NT2/D1 (cell line): ENCODE results near the gene NISCH.

Experiments used
- SUZ12 ChIP-seq: IDR thresholded peaks from 2 replicates; pipeline ENCODE4 v1.6.1; 2011; ENCODE audit not compliant: insufficient read length, insufficient read depth; ENCODE audit errors: extremely low read depth
- YY1 ChIP-seq: IDR thresholded peaks from 2 replicates; pipeline ENCODE4 v1.6.1; 2011; ENCODE audit not compliant: insufficient read length, insufficient read depth
- ZNF274 ChIP-seq: IDR thresholded peaks from 2 replicates; pipeline ENCODE4 v1.6.1; 2011; ENCODE audit warnings: mild to moderate bottlenecking, low read depth, low read length

DNA sequence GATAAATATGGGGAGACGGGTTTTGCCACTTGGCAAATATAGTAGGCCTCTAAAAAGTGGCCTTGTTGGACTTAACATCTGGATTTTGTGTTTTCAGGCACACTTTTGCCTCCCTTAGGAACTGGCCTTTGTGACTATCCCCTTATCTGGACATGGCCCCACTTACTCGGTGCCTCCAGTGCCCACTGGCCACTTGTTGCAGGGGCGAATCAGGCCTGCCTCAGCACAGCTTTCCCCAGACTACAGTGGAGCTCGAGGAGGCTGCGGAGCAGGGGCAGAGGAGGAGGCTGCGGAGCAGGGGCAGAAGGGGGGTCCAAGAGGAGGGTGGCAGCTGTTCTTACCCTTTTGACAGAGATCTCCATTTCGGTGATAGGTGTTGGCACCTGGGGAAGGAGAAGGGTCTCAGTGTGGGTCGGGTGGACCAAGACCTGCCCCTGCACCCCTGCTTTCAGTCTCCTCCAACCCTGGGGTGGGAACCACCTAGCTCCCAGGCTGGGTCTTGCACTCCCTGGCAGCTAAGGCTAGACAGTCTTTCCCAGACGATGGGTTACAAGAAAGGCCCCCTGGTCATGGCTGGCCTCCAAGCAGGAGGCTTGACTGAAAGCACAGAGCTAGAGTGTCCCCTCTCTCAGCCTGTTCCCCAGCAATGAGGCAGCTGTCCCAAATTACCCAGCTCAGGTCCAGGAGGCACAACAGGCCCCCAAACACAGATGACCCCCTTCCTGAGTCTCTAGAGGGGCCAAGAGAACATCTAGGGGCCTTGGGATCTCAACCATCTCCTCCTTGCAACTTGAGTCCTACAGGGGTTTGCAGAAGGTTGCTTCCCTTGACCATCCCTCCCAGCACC lies 16.6 kb upstream of the NISCH start:
- TF ChIP-seq ZNF274 (no peak), SUZ12 (no peak), YY1 (no peak)
